Measurements from ENCODE around the gene CALML5. TPM values are rescaled to one million over a fixed set of nuclear protein-coding genes. Genes with fewer than 3 reads are reported as not detected.
A peak's percentile ranks its signal among the peaks of the same experiment; 100 is the strongest.

The CALML5 gene
- total RNA-seq, 2 donors from 2014 or later: not detected

- H3K36me3 ChIP-seq (replicated peaks in 1 of 2; ENCODE audit: insufficient read depth in 1 of 2, low read depth in 2 of 2): no peaks in the 10 kb centered on the region
- ATAC-seq (no peak), DNase-seq (no peak)
- no peaks in the 10 kb centered on the region for H3K9me3 ChIP-seq
- WGBS, 2 donors: 91 to 92% methylated on average over 8 of the region's 8 CpGs
- no peak overlapping the region for H3K27ac ChIP-seq
- TF ChIP-seq CTCF (IDR thresholded peaks at IDR 0.05): no peak
- no peak for TF ChIP-seq POLR2A (IDR thresholded peaks at IDR 0.05)
- H3K27me3 ChIP-seq: no peaks in the 10 kb centered on the region
- intact Hi-C loops (cut with DNase I): no loop called here
- no peak overlapping the region for H3K4me3 ChIP-seq
- peaks cover 18% of the 10 kb centered on the region for H3K4me1 ChIP-seq
These were observed 30.9 kb downstream of the CALML5 start for GRCh38 chr10:5468262-5469106.

- TF ChIP-seq CTCF (IDR thresholded peaks at IDR 0.05): no peak
- TF ChIP-seq POLR2A (IDR thresholded peaks at IDR 0.05): no peak
- Histone ChIP-seq H3K27ac (no peak overlapping the region), H3K4me1 (peaks cover 18% of the 10 kb centered on the region), H3K27me3 (no peaks in the 10 kb centered on the region), H3K36me3 (replicated peaks in 1 of 2; ENCODE audit: insufficient read depth in 1 of 2, low read depth in 2 of 2) (no peaks in the 10 kb centered on the region), H3K9me3 (no peaks in the 10 kb centered on the region), H3K4me3 (no peak overlapping the region)
- 74 to 82% methylated on average over 6 of the region's 6 CpGs for WGBS, 2 donors
- intact Hi-C loops (cut with DNase I): no loop called here
- no peak for ATAC-seq
- DNase-seq: no peak
These were observed 31.6 kb downstream of the CALML5 start for GRCh38 chr10:5467634-5468255.

- Histone ChIP-seq H3K27me3 (no peaks in the 10 kb centered on the region), H3K36me3 (replicated peaks in 1 of 2; ENCODE audit: insufficient read depth in 1 of 2, low read depth in 2 of 2) (no peaks in the 10 kb centered on the region), H3K9me3 (no peaks in the 10 kb centered on the region), H3K4me3 (no peak overlapping the region), H3K27ac (peak overlapping the region; percentile 65 to 80 (median 80)), H3K4me1 (peaks cover 18% of the 10 kb centered on the region)
- TF ChIP-seq POLR2A (IDR thresholded peaks at IDR 0.05): no peak
- no peak for TF ChIP-seq CTCF (IDR thresholded peaks at IDR 0.05)
- 81 to 82% methylated on average over 8 of the region's 8 CpGs for WGBS, 2 donors
- ATAC-seq (no peak), DNase-seq (no peak)
- intact Hi-C loops (cut with DNase I): no loop called here
These were observed 32.2 kb downstream of the CALML5 start for GRCh38 chr10:5467207-5467535.

GRCh38 chr10:5466451-5467206, 32.7 kb downstream of the CALML5 start:
- Histone ChIP-seq H3K4me3 (no peak overlapping the region), H3K36me3 (replicated peaks in 1 of 2; ENCODE audit: insufficient read depth in 1 of 2, low read depth in 2 of 2) (no peaks in the 10 kb centered on the region), H3K27ac (peak overlapping the region; percentile 65 to 80 (median 80)), H3K4me1 (peaks cover 18% of the 10 kb centered on the region), H3K27me3 (no peaks in the 10 kb centered on the region), H3K9me3 (no peaks in the 10 kb centered on the region)
- ATAC-seq (peak; percentile 97), DNase-seq (peak; percentile 85 to 93 (median 92))
- peak in 2 of 3 donors; percentile 34 to 39 for TF ChIP-seq POLR2A (IDR thresholded peaks at IDR 0.05)
- TF ChIP-seq CTCF (IDR thresholded peaks at IDR 0.05): no peak
- intact Hi-C loops (cut with DNase I): no loop called here
- WGBS, 2 donors: 44 to 47% methylated on average over 14 to 17 of the region's 18 CpGs

Data from body of pancreas (tissue), 4 donors.